Ishikawa (cell line): ENCODE results near the gene DIP2C.

Source experiments
- CEBPB ChIP-seq: IDR thresholded peaks from 2 replicates; pipeline ENCODE4 v1.6.1; 2012
- CREB1 ChIP-seq: IDR thresholded peaks from 2 replicates; pipeline ENCODE4 v1.6.1; 2012; ENCODE audit warnings: low read depth
- EGR1 ChIP-seq: IDR thresholded peaks from 2 replicates; pipeline ENCODE4 v1.6.1; 2012
- EP300 ChIP-seq: IDR thresholded peaks from 2 replicates; pipeline ENCODE4 v1.6.1; 2012; ENCODE audit warnings: borderline replicate concordance
- FOXM1 ChIP-seq: IDR thresholded peaks from 2 replicates; pipeline ENCODE4 v1.6.1; 2012; ENCODE audit warnings: low read depth, borderline replicate concordance
- NFIC ChIP-seq: IDR thresholded peaks from 2 replicates; pipeline ENCODE4 v1.6.1; 2012
- RAD21 ChIP-seq: IDR thresholded peaks from 2 replicates; pipeline ENCODE4 v1.6.1; 2012; ENCODE audit warnings: low read depth
- REST ChIP-seq: IDR thresholded peaks from 2 replicates; pipeline ENCODE4 v1.6.1; 2012; ENCODE audit warnings: low read depth, mild to moderate bottlenecking
- TAF1 ChIP-seq: IDR thresholded peaks from 2 replicates; pipeline ENCODE4 v1.6.1; 2012; ENCODE audit warnings: low read depth, mild to moderate bottlenecking
- TCF12 ChIP-seq: IDR thresholded peaks from 2 replicates; pipeline ENCODE4 v1.6.1; 2012; ENCODE audit warnings: low read depth
- TEAD4 ChIP-seq: IDR thresholded peaks from 2 replicates; pipeline ENCODE4 v1.6.1; 2012
- USF1 ChIP-seq: IDR thresholded peaks from 2 replicates; pipeline ENCODE4 v1.6.1; 2012
- YY1 ChIP-seq: IDR thresholded peaks from 2 replicates; pipeline ENCODE4 v1.6.1; 2012; ENCODE audit warnings: low read depth
- ZBTB7A ChIP-seq: IDR thresholded peaks from 2 replicates; pipeline ENCODE4 v1.6.1; 2012; ENCODE audit warnings: low read depth
- TF ChIP-seq, protein P1 (sequence below): IDR thresholded peaks from 2 replicates; pipeline ENCODE4 v1.6.1; 2012

The DIP2C gene

GRCh38 chr10:227014-227413, 462.5 kb downstream of the DIP2C start:
- TF ChIP-seq YY1 (no peak), NFIC (no peak), USF1 (no peak), EP300 (no peak), ZBTB7A (no peak), FOXM1 (no peak), TAF1 (no peak)

- TF ChIP-seq TEAD4 (no peak), TAF1 (no peak), USF1 (no peak), EGR1 (no peak), EP300 (no peak), YY1 (no peak), NFIC (no peak), ZBTB7A (no peak), RAD21 (no peak), CREB1 (no peak), FOXM1 (no peak), TCF12 (no peak), REST (no peak), CEBPB (no peak)
- TF ChIP-seq, protein P1, sequence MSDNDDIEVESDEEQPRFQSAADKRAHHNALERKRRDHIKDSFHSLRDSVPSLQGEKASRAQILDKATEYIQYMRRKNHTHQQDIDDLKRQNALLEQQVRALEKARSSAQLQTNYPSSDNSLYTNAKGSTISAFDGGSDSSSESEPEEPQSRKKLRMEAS: no peak
Measured at GRCh38 chr10:226018-226417, 463.4 kb downstream of the DIP2C start.

DNA sequence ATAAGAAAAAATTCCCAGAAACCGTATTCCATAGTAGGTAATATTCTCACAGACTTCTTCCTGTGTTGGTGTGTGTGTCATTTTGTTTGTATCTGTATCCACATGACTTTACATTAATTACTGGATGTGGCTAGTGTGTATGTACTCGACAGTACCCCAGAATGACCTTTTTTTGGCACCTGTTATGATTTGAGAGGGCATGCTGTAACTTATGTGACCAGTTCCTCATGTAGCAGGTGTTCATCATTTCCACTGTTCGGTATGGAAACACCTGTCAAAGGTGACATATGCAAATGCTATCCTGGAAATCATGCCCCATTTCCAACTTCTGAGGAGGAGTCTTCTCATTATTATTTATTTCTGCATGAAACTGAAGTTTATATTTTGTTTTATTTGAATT, 464.9 kb downstream of the DIP2C start:
- TF ChIP-seq RAD21 (no peak), TEAD4 (no peak)
